Activated naive CD4-positive, alpha-beta T cell treated with anti-CD3 and anti-CD28 coated beads, Interleukin-2, amount 50 U/mL, for 24 hours (primary cell): ENCODE data around the gene CTRB1.
"Not testable (repeated sequence)": the region's sequence is repeated elsewhere in the genome, so short reads cannot be mapped to it uniquely, and the experiment has no call there.

Experiments used
- H3K27ac Mint-ChIP-seq: one replicate; pipeline ENCODE4 v1.8.0; 2021; ENCODE audit warnings: mild to moderate bottlenecking, mixed read lengths
- H3K27me3 Mint-ChIP-seq: one replicate; pipeline ENCODE4 v1.8.0; 2021; ENCODE audit warnings: mixed read lengths
- H3K36me3 Mint-ChIP-seq: one replicate; pipeline ENCODE4 v1.8.0; 2021; ENCODE audit warnings: mixed read lengths
- H3K4me1 Mint-ChIP-seq: one replicate; pipeline ENCODE4 v1.8.0; 2021; ENCODE audit warnings: mixed read lengths
- H3K4me3 Mint-ChIP-seq: one replicate; pipeline ENCODE4 v1.8.0; 2021; ENCODE audit warnings: mild to moderate bottlenecking, mixed read lengths
- H3K9me3 Mint-ChIP-seq: one replicate; pipeline ENCODE4 v1.8.0; 2021; ENCODE audit warnings: mixed read lengths

CTRB1 gene

DNA sequence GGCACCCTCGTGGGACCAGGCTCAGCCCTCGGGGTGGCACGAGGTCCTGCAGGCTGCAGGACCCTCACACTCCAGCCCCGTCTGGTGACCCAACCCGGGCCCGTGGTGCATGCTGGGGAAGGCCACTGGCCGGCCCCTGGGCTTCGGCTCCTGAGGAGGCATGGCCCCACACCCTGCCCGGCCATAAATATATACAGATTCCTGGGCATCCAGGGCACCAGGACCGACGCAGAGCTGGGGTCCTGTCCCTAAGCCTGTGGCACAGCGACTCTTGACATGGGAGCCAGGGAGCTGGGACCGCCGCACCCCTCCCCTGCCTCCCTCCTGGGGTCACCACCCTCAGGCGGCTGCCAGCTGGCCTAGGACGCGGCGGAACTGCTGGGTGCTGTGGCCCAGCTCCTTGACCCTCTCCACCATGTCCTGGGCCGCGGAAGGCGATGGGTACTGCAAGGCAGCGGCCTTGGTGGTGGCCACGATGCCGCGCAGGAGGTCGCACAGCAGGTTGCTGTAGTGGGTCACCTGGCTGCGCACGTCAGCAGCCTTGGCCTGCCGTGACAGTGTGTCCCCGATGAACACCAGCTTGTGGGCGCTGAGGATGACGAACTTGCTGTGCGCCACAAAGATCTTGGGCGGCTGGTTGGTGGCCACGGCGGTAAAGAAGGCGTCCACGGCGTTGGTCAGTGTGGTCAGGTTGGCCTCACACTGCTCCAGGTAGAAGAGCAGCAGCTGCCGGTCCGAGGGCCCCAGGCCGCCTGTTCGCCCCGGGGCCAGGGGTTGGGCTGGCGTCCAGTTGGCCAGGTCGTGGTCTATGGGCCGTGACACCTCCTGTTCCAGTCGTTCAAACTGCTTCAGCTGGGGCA, 10.6 kb downstream of the CTRB1 start:
- Mint-ChIP-seq H3K9me3 (no peaks in the 10 kb centered on the region), H3K4me1 (peaks cover 5% of the 10 kb centered on the region), H3K27ac (no peak overlapping the region), H3K4me3 (no peak overlapping the region), H3K36me3 (no peaks in the 10 kb centered on the region), H3K27me3 (no peaks in the 10 kb centered on the region)

DNA sequence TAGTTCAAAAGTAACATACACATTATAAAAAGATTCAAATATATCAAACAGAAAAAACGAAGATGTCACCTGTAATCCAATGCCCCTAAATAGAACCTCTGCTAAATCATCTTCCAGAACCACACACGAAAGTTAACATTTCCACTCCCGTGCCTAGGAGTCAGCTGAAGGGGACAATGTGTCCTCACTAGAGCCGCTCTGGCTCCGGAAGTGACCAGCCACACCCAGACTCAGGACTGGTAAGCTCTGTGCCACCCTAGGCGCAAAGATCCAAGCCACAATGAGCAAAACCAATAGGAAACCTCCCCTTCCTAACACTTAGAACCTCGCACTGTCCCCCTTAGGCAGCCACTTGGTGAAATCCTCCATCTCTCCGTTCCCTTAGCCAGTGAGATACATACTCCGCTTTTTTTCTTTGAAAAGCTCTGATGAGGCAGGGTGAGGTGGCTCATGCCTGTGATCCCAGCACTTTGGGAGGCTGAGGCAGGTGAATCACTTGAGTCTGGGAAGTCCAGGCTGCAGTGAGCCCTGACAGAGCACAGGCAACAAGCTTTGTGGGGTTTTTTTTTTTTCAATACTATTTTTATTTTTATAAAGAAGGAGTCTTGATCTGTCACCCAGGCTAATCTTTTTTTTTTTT, 11.8 kb downstream of the CTRB1 start:
- no peak overlapping the region for H3K4me3 Mint-ChIP-seq
- H3K27ac Mint-ChIP-seq, result no peak overlapping the region
- H3K36me3 Mint-ChIP-seq, result no peaks in the 10 kb centered on the region
- no peaks in the 10 kb centered on the region for H3K27me3 Mint-ChIP-seq
- no peaks in the 10 kb centered on the region for H3K9me3 Mint-ChIP-seq
- peaks cover 5% of the 10 kb centered on the region for H3K4me1 Mint-ChIP-seq

DNA sequence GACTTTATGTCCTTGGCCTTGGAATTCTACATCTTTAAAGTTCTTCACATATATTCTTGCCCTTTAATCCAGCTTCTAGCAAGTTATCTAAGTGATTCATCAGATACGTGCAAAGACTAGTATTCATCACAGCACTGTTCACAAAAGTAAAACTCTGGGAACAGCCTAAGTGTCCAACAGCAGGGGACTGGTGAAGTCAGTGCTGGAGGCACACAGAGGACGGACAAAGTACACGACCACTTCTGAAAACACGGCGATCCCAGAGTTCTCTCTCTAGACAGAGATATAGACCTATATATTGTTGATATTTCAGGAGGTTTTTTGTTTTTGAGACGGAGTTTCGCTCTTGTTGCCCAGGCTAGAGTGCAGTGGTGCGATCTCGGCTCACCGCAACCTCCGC, 12.8 kb downstream of the CTRB1 start:
- Mint-ChIP-seq H3K36me3 (no peaks in the 10 kb centered on the region), H3K4me3 (no peak overlapping the region), H3K4me1 (peaks cover 5% of the 10 kb centered on the region), H3K27me3 (no peaks in the 10 kb centered on the region), H3K9me3 (no peaks in the 10 kb centered on the region), H3K27ac (no peak overlapping the region)

DNA sequence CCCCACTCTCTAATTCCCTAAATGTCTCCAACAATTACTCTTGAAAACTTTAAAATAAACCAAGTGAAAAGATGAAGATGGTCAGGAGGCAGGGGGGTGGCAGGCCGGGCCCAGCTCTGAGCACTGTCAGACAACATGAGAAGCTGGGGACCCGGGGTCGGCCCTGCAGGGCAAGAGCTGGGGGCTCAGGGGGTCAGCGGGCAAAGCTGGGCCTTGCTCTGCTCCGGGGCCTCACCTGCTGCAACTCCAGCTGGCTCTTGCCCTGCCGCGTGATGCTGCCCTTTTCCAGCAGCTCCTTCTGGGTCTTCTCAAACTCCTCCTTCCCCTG, 14.8 kb downstream of the CTRB1 start:
- Mint-ChIP-seq H3K4me1 (peaks cover 5% of the 10 kb centered on the region), H3K9me3 (no peaks in the 10 kb centered on the region), H3K4me3 (no peak overlapping the region), H3K27ac (no peak overlapping the region), H3K36me3 (no peaks in the 10 kb centered on the region), H3K27me3 (no peaks in the 10 kb centered on the region)

DNA sequence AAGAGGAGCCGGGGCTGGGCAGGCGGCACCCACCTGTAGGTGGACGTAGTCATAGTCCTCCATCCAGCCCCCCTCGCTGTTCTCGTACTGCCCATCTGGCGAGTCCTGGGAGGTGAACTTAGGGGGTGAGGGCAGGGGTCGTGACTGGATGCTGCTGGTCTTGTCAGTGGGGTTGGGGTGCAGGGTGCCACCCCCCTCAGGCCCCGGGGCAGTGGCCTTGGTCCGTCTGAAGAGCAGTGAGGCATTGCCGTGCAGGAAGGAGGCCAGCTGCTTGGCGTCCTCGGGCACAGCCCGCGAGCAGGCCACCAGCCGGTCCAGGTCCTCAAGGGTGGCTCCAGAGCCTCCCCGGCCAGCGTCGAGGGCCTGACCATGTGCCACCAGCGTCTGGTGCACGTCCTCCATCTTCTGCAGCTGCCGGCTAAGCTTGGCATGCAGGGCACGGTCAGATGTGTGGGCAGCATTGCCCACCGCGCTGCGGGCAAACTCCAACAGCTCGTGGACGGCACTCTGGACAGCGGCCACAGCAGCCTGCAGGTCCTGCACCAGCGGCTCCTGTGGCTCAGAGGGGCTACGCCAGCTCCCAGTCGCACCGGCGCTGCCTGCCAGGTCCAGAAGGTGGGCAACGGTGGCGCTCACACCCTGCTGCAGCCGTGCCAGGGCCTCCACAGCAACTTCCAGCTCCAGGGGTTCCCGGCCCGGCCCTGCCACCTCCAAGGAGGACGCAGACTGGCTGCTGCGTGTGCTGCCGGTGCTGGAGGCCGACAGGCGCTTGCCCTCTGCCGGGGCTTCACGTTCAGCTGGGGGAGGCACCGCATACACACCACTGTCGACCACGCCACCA, 16.3 kb downstream of the CTRB1 start:
- no peaks in the 10 kb centered on the region for H3K27me3 Mint-ChIP-seq
- peaks cover 5% of the 10 kb centered on the region for H3K4me1 Mint-ChIP-seq
- H3K9me3 Mint-ChIP-seq, result no peaks in the 10 kb centered on the region
- no peak overlapping the region for H3K4me3 Mint-ChIP-seq
- no peaks in the 10 kb centered on the region for H3K36me3 Mint-ChIP-seq
- H3K27ac Mint-ChIP-seq, result no peak overlapping the region

DNA sequence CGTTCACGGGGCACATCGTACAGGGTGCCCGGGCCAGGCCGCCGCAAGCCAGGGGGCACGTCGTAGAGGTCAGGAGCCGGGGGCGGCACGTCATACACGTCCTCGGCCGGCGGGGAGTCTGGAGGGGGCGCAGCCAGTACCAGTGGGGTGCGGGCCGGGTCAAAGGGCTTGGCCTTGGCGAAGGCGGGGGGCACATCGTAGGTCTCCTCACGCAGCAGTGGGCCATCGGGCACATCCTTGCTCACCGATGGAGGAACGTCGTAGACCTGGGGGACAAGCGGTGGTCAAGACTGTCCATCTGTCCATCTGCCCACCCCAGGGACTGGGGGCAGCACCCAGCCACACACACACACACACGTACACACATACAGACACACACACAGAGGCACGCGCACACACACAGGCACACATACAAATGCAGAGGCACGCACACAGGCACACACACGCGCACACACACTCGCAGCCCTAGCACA, 17.0 kb downstream of the CTRB1 start:
- H3K36me3 Mint-ChIP-seq, result no peaks in the 10 kb centered on the region
- no peaks in the 10 kb centered on the region for H3K27me3 Mint-ChIP-seq
- no peak overlapping the region for H3K4me3 Mint-ChIP-seq
- no peak overlapping the region for H3K27ac Mint-ChIP-seq
- no peaks in the 10 kb centered on the region for H3K9me3 Mint-ChIP-seq
- peaks cover 5% of the 10 kb centered on the region for H3K4me1 Mint-ChIP-seq

DNA sequence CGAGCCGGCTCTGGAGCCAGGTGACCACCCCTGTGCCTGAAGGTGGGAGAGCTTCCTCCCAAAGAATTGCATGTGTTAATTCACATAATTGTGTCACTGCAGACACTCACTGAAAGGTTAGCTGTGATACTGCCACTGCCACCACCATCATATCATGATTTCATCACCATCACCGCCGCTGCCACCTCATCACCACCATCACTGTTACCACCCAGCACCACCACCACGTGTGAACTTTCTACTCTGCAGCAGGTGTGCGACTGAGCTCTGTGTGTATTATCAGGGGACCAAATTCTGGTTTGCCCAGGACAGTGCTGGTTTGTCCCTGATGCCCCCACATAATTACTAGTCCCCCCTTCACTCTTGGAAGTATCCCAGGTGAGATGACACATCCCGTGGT, 17.4 kb downstream of the CTRB1 start:
- no peaks in the 10 kb centered on the region for H3K27me3 Mint-ChIP-seq
- H3K36me3 Mint-ChIP-seq, result no peaks in the 10 kb centered on the region
- peaks cover 5% of the 10 kb centered on the region for H3K4me1 Mint-ChIP-seq
- no peak overlapping the region for H3K4me3 Mint-ChIP-seq
- H3K27ac Mint-ChIP-seq, result no peak overlapping the region
- H3K9me3 Mint-ChIP-seq, result no peaks in the 10 kb centered on the region

DNA sequence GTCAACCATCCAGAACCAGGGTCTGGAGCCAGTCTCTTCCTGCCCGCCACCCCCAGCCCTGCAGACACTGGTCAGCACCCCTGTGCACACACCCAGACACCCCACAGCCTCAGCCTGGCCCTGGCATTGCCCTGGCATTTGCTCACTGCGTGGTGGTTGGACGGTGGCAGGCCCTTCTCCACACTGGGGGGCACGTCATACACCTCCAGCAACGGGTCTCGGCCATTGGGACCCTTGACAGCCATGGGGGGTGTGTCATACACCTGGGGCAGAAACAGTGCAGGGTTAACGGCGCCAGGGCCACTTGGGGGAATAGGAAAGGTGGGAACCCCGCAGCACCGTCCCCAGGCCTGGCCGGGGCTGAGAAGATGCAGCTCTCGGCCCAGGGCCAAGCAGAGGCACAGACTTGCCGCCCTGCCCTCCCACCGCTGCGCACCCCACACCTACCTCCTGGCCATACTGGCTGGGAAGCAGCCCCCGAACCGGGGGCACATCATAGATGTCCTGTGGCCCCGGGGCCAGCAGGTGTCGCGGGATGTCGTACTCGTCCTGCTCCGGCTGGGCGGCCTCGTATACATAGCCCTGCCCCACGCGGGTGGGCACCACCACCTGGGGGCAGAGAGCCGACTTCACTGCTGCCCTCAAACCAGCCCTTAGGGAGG, 18.1 kb downstream of the CTRB1 start:
- peaks cover 5% of the 10 kb centered on the region for H3K4me1 Mint-ChIP-seq
- H3K27me3 Mint-ChIP-seq, result no peaks in the 10 kb centered on the region
- no peaks in the 10 kb centered on the region for H3K36me3 Mint-ChIP-seq
- no peak overlapping the region for H3K4me3 Mint-ChIP-seq
- H3K9me3 Mint-ChIP-seq, result no peaks in the 10 kb centered on the region
- H3K27ac Mint-ChIP-seq, result no peak overlapping the region

DNA sequence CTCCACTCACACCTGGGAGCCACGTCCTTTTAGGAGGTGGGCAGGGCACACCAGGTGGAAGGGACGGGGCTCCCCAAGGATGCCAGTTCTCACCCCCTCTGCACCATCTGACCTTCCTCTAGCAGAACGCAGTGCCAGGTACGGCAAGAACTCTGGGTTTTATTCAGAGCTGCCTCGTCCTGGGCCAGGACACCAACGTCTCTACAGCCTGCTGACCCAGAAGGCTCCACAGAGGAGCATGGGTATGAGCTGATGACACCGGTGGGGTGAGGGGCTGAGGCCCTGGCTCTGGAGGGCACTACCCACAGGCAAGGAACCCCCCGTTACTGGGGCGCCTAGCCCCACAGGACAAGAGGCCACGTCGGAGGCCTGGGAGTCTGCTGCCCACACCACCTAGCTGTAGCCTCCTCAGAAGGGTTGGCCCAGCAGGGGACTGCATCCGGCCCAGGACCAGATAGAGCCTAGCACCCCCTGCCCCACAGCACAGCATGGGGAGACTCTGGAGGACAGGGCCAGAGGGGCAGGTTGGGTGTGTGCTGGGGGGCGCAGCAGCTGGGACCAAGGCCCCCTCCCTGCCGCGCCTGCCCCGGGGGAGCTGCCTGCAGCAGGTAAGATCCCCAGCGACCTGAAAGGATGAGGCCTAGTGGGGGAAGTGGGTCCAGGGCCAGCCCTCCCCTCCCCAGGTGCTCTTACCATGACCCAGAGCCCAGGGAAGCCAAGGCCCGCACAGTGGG, 18.8 kb downstream of the CTRB1 start:
- peaks cover 5% of the 10 kb centered on the region for H3K4me1 Mint-ChIP-seq
- H3K9me3 Mint-ChIP-seq, result no peaks in the 10 kb centered on the region
- no peak overlapping the region for H3K4me3 Mint-ChIP-seq
- H3K36me3 Mint-ChIP-seq, result no peaks in the 10 kb centered on the region
- no peak overlapping the region for H3K27ac Mint-ChIP-seq
- H3K27me3 Mint-ChIP-seq, result no peaks in the 10 kb centered on the region

DNA sequence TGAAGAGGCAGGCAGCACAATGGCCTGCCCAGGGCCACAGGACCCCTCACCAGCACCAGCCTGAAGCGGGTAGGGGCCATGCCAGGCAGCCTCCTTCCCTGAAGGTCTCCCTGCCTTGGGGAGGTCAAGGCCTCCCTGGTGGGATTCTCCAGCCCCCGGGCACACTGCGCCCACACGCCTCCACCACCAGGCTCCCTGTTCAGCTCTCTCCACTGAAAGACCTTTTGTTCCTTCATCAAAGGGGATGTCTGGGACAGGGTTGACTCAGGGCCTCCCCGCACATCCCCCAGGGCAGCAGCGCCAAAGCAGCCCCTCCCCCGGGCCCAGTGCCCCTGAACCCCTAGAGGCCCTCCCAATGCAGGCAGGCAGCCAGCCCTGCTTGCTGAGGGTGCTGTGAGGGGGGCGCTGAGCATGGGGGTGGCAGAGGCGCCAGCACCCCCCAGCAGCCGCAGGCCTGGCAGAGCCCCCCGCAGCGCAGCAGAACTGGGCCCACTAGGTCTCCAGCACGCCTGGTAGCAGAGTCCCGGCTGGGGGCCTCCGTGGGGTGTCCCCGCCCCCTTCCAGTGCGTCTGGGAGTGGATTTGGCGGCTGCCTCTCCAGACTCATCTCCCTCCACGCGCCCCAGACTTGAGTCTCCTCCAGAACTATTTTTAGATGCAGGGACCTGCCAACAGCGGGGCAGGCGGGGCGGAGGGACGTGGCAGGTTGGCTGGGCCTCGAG, 19.5 kb downstream of the CTRB1 start:
- Mint-ChIP-seq H3K27ac (no peak overlapping the region), H3K36me3 (no peaks in the 10 kb centered on the region), H3K4me1 (peaks cover 5% of the 10 kb centered on the region), H3K4me3 (no peak overlapping the region), H3K27me3 (no peaks in the 10 kb centered on the region), H3K9me3 (no peaks in the 10 kb centered on the region)

DNA sequence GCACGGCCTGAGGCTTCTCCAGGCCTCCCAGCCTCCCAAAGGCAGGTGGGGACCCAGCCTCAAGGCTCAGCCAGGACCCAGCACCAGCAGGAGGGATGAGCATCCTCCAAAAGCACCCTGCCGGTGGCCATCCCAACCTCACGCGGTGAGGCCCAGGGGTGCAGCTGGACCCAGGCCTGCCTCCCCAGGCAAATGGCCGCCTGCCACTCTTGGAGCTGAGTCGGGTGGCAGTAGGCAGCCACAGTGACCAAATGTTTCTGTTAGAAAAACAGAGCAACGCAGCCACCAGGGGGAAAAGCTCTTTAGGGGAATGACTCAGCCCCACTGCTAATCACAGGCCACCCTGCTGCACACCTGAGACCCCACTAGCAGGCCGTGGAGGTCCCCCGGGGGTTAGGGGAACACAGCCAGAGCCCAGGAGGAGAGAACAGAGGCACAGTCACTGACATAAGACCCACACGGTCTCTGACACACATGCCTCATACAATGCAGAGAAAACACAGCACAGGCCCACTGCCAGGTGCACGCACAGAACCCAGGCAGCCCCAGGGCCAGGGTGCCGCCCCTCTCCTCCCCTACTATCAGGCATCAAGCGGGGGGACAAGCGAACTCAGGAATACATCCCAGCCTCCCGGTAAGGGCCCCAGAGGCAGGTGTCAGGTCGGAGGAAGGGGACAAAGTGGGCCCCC, 20.2 kb downstream of the CTRB1 start:
- peaks cover 2% of the 10 kb centered on the region for H3K4me1 Mint-ChIP-seq
- no peaks in the 10 kb centered on the region for H3K9me3 Mint-ChIP-seq
- H3K4me3 Mint-ChIP-seq, result no peak overlapping the region
- H3K27ac Mint-ChIP-seq, result no peak overlapping the region
- H3K27me3 Mint-ChIP-seq, result no peaks in the 10 kb centered on the region
- no peaks in the 10 kb centered on the region for H3K36me3 Mint-ChIP-seq

DNA sequence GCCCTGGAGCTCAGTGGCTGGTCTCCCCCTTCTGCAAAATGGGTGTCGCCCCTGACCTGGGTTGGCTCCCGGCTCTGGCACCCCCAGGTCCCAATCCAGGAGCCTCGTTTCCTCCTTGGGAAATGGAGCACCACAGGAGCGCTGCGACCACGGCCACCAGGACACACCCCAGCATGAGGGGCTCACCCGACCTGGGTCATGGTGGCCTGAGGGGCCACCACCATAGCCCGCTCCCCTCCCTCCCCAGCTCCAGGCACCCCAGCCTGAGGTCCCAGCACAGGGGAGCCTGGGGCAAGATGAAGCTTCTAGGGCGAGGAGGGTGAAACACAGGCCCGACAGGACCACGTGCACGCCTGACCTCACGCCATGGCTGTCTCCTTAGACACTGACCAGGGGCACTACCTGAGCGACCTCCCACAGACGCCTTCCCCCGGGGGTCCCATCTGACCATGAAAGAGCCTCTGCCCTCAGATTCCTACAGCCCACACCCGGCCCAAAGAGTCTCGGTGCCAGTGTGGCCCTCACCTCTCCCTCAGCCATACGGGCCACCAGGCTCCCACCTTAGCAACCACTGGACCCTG, 20.8 kb downstream of the CTRB1 start:
- Mint-ChIP-seq H3K4me1 (no peaks in the 10 kb centered on the region), H3K4me3 (no peak overlapping the region), H3K27me3 (no peaks in the 10 kb centered on the region), H3K9me3 (no peaks in the 10 kb centered on the region), H3K27ac (no peak overlapping the region), H3K36me3 (no peaks in the 10 kb centered on the region)

DNA sequence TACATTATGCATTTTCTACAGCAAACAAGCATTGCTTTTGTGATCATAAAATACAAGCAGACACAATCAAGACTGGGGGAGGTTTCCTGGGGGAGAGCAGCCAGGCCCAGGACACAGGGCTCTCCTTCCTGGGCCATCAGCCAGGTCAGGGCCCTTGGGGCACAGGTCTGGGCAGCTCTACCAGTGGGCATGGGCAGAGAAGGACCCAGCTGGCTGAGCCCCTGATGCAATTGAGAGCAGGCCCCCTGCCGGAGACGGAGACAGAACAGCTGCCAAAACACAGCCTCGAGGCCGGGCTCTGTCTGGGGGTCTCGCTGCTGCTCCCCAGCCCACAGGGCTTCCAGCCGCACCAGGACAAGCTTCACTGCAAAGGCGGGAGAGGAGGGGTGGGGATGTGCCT, 21.8 kb downstream of the CTRB1 start:
- not testable (repeated sequence) for H3K4me1 Mint-ChIP-seq, H3K36me3 Mint-ChIP-seq, H3K27ac Mint-ChIP-seq, H3K27me3 Mint-ChIP-seq, H3K4me3 Mint-ChIP-seq, H3K9me3 Mint-ChIP-seq

DNA sequence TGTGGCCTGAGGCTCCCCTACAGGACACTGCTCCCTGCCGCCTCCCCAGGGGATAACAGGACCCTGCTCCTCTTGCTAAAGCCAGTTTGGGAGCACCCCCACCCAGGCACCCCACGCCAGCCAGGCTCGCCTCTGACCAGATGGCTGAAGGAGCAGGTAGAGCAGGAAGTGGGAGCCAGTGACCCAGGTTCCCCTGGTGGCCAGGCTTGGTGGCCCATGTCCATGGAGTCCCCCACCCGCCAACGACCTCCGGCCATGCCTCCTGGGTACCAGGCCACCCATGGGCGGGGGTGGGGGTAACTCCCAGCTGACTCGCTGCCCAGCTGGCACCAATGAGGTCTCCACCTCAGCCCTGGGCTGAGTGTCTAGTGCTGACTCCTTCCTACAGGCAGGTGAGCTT, 22.6 kb downstream of the CTRB1 start:
- H3K36me3 Mint-ChIP-seq, result no peaks in the 10 kb centered on the region
- no peaks in the 10 kb centered on the region for H3K9me3 Mint-ChIP-seq
- no peaks in the 10 kb centered on the region for H3K4me1 Mint-ChIP-seq
- no peaks in the 10 kb centered on the region for H3K27me3 Mint-ChIP-seq
- no peak overlapping the region for H3K27ac Mint-ChIP-seq
- no peak overlapping the region for H3K4me3 Mint-ChIP-seq
